Coronary artery (tissue), 2 donors: Measurements from ENCODE around the gene SPNS3.

ENCODE experiments used
- DNase-seq: peaks from one replicate; pipeline ENCODE4 v3.0.0-alpha.2; 2017; ENCODE audit warnings: low spot score
- H3K27ac ChIP-seq, 2 donors: fragments of 200-600 bp; sonication (generic); one replicate each; pipeline ENCODE4 v1.5.1; 2016 to 2019
- H3K4me3 ChIP-seq: fragments of 200-600 bp; sonication (generic); 2 replicates; pipeline ENCODE4 v1.5.1; 2016; ENCODE audit warnings: mild to moderate bottlenecking, moderate library complexity
- TF ChIP-seq, protein P1 (sequence below): fragments of 200-600 bp; sonication (generic); IDR thresholded peaks from one replicate; pipeline ENCODE4 v1.5.1; 2019; ENCODE audit warnings: antibody characterized with exemption

SPNS3 gene

DNA sequence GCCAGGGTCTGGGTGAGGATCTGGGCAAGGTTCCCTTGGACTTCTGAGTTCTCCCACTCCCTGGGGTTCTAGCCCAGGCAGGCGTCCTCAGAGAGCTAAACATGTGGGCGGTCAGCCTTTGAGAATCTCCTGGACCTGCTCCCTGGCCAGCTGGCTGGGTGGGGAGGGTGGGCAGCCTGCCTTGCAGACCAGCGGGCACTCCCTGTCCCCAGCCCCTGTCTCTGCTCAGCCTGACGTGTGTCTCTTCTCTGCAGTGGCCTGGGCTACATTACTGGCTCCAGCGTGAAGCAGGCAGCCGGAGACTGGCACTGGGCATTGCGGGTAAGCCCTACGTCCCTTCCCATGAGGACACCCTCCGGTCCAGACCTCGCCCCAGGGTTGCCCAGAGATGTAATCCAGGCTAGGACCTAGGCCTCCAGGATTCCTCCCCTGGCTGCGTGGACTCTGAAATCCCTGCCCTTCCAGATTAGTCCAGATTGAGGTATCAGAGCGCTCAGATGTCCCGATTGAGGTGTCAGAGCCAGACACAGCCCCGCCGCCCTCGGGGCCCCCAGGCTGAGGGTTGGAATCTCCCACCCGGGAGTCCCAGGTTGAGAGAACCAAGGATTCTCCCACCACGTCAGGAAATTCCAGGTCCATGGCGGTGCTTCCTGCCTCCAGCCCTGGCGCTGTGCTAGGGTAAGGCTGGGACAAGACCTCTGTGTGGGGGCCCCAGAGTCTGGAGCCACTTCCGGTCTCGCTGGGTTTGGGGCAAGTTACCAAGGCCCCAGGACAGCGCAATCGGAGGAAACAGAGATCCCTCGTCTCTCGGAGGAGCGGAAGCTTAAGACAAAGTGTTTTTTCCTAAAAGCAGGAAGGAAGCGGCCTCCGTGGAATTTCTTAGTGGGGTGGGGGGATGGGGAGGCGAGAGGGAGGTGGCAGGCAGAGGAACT lies 97.3 kb downstream of the SPNS3 start:
- DNase-seq = no peak
- H3K4me3 ChIP-seq = no peak overlapping the region
- peak overlapping the region in 1 of 2 donors; percentile 54 for H3K27ac ChIP-seq
- TF ChIP-seq, protein P1, sequence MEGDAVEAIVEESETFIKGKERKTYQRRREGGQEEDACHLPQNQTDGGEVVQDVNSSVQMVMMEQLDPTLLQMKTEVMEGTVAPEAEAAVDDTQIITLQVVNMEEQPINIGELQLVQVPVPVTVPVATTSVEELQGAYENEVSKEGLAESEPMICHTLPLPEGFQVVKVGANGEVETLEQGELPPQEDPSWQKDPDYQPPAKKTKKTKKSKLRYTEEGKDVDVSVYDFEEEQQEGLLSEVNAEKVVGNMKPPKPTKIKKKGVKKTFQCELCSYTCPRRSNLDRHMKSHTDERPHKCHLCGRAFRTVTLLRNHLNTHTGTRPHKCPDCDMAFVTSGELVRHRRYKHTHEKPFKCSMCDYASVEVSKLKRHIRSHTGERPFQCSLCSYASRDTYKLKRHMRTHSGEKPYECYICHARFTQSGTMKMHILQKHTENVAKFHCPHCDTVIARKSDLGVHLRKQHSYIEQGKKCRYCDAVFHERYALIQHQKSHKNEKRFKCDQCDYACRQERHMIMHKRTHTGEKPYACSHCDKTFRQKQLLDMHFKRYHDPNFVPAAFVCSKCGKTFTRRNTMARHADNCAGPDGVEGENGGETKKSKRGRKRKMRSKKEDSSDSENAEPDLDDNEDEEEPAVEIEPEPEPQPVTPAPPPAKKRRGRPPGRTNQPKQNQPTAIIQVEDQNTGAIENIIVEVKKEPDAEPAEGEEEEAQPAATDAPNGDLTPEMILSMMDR = no peak

DNA sequence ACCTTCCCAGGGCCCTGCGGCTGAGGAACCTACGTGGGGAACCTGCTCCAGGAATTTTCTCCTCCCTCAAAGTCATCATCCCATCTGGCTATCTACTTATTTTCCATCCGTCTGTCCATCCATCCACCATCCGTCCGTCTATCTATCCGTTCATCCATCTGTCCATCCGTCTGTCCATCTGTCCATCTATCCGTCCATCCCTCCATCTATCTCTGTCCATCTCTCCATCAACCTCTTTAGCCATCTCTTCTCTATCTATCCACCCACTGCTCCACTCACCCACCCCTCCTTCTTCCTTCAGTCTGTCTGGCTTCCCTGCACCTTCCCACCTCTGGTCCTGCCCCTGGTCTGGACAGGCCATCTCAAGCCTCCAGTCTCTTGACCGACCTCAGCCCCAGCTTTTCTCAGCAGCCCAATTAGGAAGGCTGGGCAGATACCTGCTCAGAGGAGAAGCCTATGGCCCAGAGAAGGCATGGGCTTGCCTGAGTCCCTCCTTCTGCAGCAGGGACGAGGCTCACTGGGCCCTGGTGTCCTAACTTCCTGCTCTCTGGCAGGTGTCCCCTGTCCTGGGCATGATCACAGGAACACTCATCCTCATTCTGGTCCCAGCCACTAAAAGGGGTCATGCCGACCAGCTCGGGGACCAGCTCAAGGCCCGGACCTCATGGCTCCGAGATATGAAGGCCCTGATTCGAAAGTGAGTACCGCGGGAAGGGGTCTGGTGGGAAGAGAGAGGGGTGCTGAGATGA lies 98.4 kb downstream of the SPNS3 start:
- TF ChIP-seq, protein P1 = no peak
- no peak overlapping the region for H3K4me3 ChIP-seq
- no peak for DNase-seq
- H3K27ac ChIP-seq = peak overlapping the region in 1 of 2 donors; percentile 16

DNA sequence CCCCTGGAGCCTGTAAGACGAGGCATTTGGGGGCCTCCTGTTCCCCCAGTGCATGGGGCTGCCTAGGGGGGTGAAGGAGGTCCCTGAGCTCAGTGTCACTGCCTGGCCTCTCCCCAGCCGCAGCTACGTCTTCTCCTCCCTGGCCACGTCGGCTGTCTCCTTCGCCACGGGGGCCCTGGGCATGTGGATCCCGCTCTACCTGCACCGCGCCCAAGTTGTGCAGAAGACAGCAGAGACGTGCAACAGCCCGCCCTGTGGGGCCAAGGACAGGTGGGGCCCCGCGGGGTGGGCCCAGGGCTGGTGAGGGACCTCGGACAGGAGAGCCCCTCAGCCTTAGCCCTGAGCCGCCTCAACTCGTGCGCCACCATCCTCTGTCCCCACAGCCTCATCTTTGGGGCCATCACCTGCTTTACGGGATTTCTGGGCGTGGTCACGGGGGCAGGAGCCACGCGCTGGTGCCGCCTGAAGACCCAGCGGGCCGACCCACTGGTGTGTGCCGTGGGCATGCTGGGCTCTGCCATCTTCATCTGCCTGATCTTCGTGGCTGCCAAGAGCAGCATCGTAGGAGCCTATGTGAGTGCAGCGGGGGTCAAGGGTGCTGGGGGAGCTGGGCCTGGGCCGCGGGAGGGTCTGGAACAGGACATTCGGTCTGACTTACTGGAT lies 99.3 kb downstream of the SPNS3 start:
- Histone ChIP-seq H3K4me3 (no peak overlapping the region), H3K27ac (peak overlapping the region in 1 of 2 donors; percentile 76)
- TF ChIP-seq, protein P1 = no peak
- no peak for DNase-seq

DNA sequence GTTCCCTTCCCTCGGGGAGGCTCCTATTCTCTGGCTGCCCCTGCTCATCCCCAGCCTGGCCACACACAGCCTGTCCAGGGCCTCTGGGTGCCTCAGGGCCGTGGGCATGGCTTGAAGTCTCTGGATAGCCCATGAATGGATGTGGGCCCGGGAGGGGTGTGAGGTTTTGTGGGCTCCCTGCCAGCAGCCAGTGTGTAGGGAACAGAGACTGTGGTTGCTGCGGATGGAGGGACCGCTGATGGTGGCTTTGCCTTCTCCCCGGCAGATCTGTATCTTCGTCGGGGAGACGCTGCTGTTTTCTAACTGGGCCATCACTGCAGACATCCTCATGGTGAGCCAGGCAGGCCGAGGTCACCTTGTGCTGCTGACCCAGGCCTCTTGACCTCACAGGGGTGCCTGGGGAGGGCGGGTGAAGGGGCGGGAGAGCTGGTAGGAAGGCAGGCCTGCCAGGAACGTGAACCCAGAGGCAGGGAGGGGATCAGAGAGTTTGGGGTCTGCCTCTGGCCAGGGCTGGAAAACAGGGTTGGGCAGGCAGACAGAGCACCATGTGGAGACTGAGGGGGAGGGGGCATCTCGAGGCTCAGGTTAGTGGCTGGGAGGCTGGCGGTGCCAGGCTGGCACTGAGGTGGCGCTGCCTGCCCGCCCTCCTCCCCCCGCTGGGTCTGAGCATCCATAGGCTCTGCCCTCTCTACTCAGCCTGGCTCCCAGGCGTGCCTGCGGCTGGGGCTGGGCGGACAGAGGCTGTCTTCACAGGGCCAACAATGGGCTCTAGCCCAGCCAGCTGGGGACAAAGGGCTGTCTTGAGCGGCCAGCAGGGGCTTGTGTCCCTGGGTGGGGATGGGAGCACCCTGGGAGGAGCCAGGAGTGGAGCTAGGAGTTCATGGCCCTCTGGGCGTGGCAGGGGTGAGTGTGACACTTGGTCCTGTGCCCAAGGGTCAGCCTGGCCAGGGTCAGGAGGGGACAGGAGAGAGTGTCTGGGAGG lies 100.1 kb downstream of the SPNS3 start:
- Histone ChIP-seq H3K4me3 (no peak overlapping the region), H3K27ac (peak overlapping the region in 1 of 2 donors; percentile 76)
- TF ChIP-seq, protein P1 = no peak
- no peak for DNase-seq

DNA sequence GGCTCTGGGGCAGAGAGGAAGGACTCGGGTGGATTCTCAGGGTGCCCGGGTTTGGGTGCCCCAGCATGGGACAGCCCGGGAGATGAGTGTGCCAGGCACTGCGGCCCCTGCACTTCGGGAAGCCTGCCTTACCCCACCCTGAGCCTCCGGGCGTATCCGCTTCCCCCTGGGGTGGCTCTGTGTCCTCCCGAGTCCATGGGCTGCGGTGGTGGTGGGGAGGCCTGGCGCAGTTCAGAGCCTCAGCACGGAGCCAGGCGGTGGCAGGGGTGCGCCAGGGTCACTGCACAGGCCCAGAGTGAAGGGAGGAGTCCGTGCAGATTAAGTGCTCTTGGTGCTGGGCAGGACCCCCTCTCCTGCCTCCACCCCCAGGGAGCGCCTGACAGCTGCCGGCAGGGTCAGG lies 100.8 kb downstream of the SPNS3 start:
- Histone ChIP-seq H3K4me3 (no peak overlapping the region), H3K27ac (peak overlapping the region in 1 of 2 donors; percentile 76)
- DNase-seq = no peak
- TF ChIP-seq, protein P1 = no peak
